HG03039 (cell line): ENCODE results near the gene CDKN2C.
A peak's percentile ranks its signal among the peaks of the same experiment; 100 is the strongest.

Experiments used
- ATAC-seq: cut with Tn5 transposase; IDR thresholded peaks from one replicate; pipeline ENCODE4 v1.9.1; 2021; ENCODE audit warnings: mild to moderate bottlenecking, moderate library complexity; ENCODE audit not compliant: unreplicated experiment

Gene CDKN2C

GRCh38 chr1:50959913-50960844 lies 9.9 kb upstream of the CDKN2C start, which contains the start of gene FAF1:
TSS of gene FAF1 (minus strand) at chr1:50960267. CDS start at chr1:50959811, 456 bp downstream.
- ATAC-seq = peak; percentile 80

- no peak for ATAC-seq
These were observed 5.2 kb upstream of the CDKN2C start for GRCh38 chr1:50964863-50965262.

GRCh38 chr1:50966991-50967390 lies 3.1 kb upstream of the CDKN2C start:
- ATAC-seq = no peak

GRCh38 chr1:50967416-50968157 lies 2.5 kb upstream of the CDKN2C start:
- no peak for ATAC-seq

- ATAC-seq = peak; percentile 55
These were observed 1.8 kb upstream of the CDKN2C start for GRCh38 chr1:50968158-50968820.

- ATAC-seq = peak; percentile 22
These were observed 1.0 kb upstream of the CDKN2C start for GRCh38 chr1:50968821-50969610.

- ATAC-seq = no peak
These were observed 453 bp downstream of the CDKN2C start for GRCh38 chr1:50970509-50970887.

- no peak for ATAC-seq
These were observed 1.0 kb downstream of the CDKN2C start for GRCh38 chr1:50970931-50971582.

- no peak for ATAC-seq
These were observed 1.8 kb downstream of the CDKN2C start for GRCh38 chr1:50971748-50972305.

GRCh38 chr1:50972766-50973165 lies 2.7 kb downstream of the CDKN2C start:
- ATAC-seq = no peak

GRCh38 chr1:50973255-50973654 lies 3.2 kb downstream of the CDKN2C start:
- no peak for ATAC-seq

- ATAC-seq = no peak
These were observed 4.0 kb downstream of the CDKN2C start for GRCh38 chr1:50973875-50974617.

- ATAC-seq = no peak
These were observed 4.5 kb downstream of the CDKN2C start for GRCh38 chr1:50974618-50974935.

GRCh38 chr1:50975436-50975835 lies 5.4 kb downstream of the CDKN2C start:
- no peak for ATAC-seq

- no peak for ATAC-seq
These were observed 6.3 kb downstream of the CDKN2C start for GRCh38 chr1:50976111-50976889.

- ATAC-seq = peak; percentile 66
These were observed 7.0 kb downstream of the CDKN2C start for GRCh38 chr1:50976890-50977574.

- peak; percentile 44 for ATAC-seq
These were observed 7.6 kb downstream of the CDKN2C start for GRCh38 chr1:50977575-50978143.
